Activated CD4-positive, alpha-beta T cell treated with anti-CD3 and anti-CD28 coated beads for 36 hours (primary cell): ENCODE results near the gene PIGZ. TPM values are rescaled to one million over a fixed set of nuclear protein-coding genes. Genes with fewer than 3 reads are reported as not detected.

ENCODE experiments used
- ATAC-seq: fragments of 200-7000 bp; cut with Tn5 transposase; one replicate; pipeline ENCODE4 v1.10.0; 2021; ENCODE audit warnings: mild to moderate bottlenecking, moderate library complexity
- CTCF ChIA-PET: fragments of 350-600 bp; sonication (Branson Sonifier 250); formaldehyde crosslinking; loops from one replicate; lab custom pipeline; 2021; ENCODE audit warnings: antibody characterized with exemption; lab: Charles Lee
- POLR2A ChIA-PET: fragments of 350-600 bp; sonication (Branson Sonifier 250); formaldehyde crosslinking; loops from one replicate; lab custom pipeline; 2021; ENCODE audit warnings: antibody characterized with exemption, inconsistent platforms; lab: Charles Lee
- DNase-seq: peaks from one replicate; pipeline ENCODE4 v3.0.0-alpha.2; 2020
- H3K27ac Mint-ChIP-seq: one replicate; pipeline ENCODE4 v1.8.0; 2021; ENCODE audit warnings: mixed read lengths
- H3K27me3 Mint-ChIP-seq: one replicate; pipeline ENCODE4 v1.8.0; 2021; ENCODE audit warnings: mixed read lengths
- H3K36me3 Mint-ChIP-seq: one replicate; pipeline ENCODE4 v1.8.0; 2021; ENCODE audit warnings: low read depth, mixed read lengths
- H3K4me1 Mint-ChIP-seq: one replicate; pipeline ENCODE4 v1.8.0; 2021; ENCODE audit warnings: mixed read lengths
- H3K4me3 Mint-ChIP-seq: one replicate; pipeline ENCODE4 v1.8.0; 2021; ENCODE audit warnings: mild to moderate bottlenecking, moderate library complexity, mixed read lengths
- H3K9me3 Mint-ChIP-seq: one replicate; pipeline ENCODE4 v1.8.0; 2021; ENCODE audit warnings: low read depth, mixed read lengths
- intact Hi-C, 2 experiments: fragments of 100-400 bp; cut with DNase I in 1 of 2; cut with micrococcal nuclease in 1 of 2; formaldehyde crosslinking; loops; one replicate each; pipeline versions ENCODE4 v1.14.2 to v1.15.1; 2022 to 2024; cut with DNase I, micrococcal nuclease
- total RNA-seq, 2 experiments: library from RNA; stranded (reverse); gene quantifications; one replicate each; pipeline ENCODE4 v1.2.3, GENCODE V29; 2021

The PIGZ gene
- total RNA-seq, 2 experiments from 2014 or later, result 0.44 to 0.71 TPM

GRCh38 chr3:196971094-196971698, 2.6 kb upstream of the PIGZ start:
- POLR2A ChIA-PET, result no interaction called here
- H3K27ac Mint-ChIP-seq, result no peak overlapping the region
- no peaks in the 10 kb centered on the region for H3K36me3 Mint-ChIP-seq
- ATAC-seq (no peak), DNase-seq (no peak)
- CTCF ChIA-PET, result interaction anchor here (0.9 to 2.9 kb wide), 3 partner anchors 133 to 490 kb away, joined by 3 to 11 read pairs (median 4); no protein-coding TSS in a partner anchor
- no peaks in the 10 kb centered on the region for H3K9me3 Mint-ChIP-seq
- H3K4me1 Mint-ChIP-seq, result peaks cover 11% of the 10 kb centered on the region
- intact Hi-C loops, result no loop called here
- peaks cover 11% of the 10 kb centered on the region for H3K27me3 Mint-ChIP-seq
- H3K4me3 Mint-ChIP-seq, result peak overlapping the region; percentile 63

- ChIA-PET CTCF (interaction anchor here (2.9 kb wide), 1 partner anchor 133 kb away, joined by 11 read pairs; no protein-coding TSS in a partner anchor), POLR2A (no interaction called here)
- Mint-ChIP-seq H3K36me3 (no peaks in the 10 kb centered on the region), H3K4me1 (peaks cover 11% of the 10 kb centered on the region), H3K27me3 (peaks cover 11% of the 10 kb centered on the region), H3K27ac (no peak overlapping the region), H3K9me3 (no peaks in the 10 kb centered on the region), H3K4me3 (peak overlapping the region; percentile 63)
- intact Hi-C loops, result loop anchor here (1.0 kb wide), 2 partner anchors 132 to 361 kb away; no protein-coding TSS in a partner anchor
- ATAC-seq (no peak), DNase-seq (no peak)
Observed at GRCh38 chr3:196970547-196971093, 2.0 kb upstream of the PIGZ start.

GRCh38 chr3:196969660-196970546, 1.3 kb upstream of the PIGZ start:
- ATAC-seq, result peak; percentile 65

GRCh38 chr3:196969134-196969659, 564 bp upstream of the PIGZ start:
- CTCF ChIA-PET, result interaction anchor here (0.8 to 2.9 kb wide), 2 partner anchors 131 to 789 kb away, joined by 3 to 11 read pairs; no protein-coding TSS in a partner anchor
- H3K27me3 Mint-ChIP-seq, result peaks cover 11% of the 10 kb centered on the region
- DNase-seq (peak; percentile 67), ATAC-seq (peak; percentile 55)
- H3K4me3 Mint-ChIP-seq, result peak overlapping the region; percentile 68
- POLR2A ChIA-PET, result no interaction called here
- peaks cover 15% of the 10 kb centered on the region for H3K4me1 Mint-ChIP-seq
- intact Hi-C loops, result loop anchor here (1.0 to 2.0 kb wide), 6 partner anchors 27 to 401 kb away; partner anchors contain the start of genes NCBP2 (in 2 of the 2), CEP19 (in 1 of the 2), FBXO45 (in 1 of the 2) and MELTF (in 1 of the 2)
- no peaks in the 10 kb centered on the region for H3K36me3 Mint-ChIP-seq
- no peak overlapping the region for H3K27ac Mint-ChIP-seq
- no peaks in the 10 kb centered on the region for H3K9me3 Mint-ChIP-seq

More at GRCh38 chr3:196969660-196970546, 1.3 kb upstream of the PIGZ start:
- ChIA-PET POLR2A (no interaction called here), CTCF (interaction anchor here (0.8 to 2.9 kb wide), 2 partner anchors 132 to 790 kb away, joined by 3 to 11 read pairs; no protein-coding TSS in a partner anchor)
- intact Hi-C loops, result loop anchor here (1.0 to 2.0 kb wide), 8 partner anchors 28 to 402 kb away; partner anchors contain the start of genes NCBP2 (in 2 of the 2), CEP19 (in 1 of the 2), FBXO45 (in 1 of the 2) and MELTF (in 1 of the 2)
- Mint-ChIP-seq H3K36me3 (no peaks in the 10 kb centered on the region), H3K9me3 (no peaks in the 10 kb centered on the region), H3K4me3 (peak overlapping the region; percentile 63), H3K27me3 (peaks cover 11% of the 10 kb centered on the region), H3K4me1 (peaks cover 15% of the 10 kb centered on the region), H3K27ac (peak overlapping the region; percentile 31)
- DNase-seq, result peak; percentile 80

- peaks cover 11% of the 10 kb centered on the region for H3K27me3 Mint-ChIP-seq
- H3K4me3 Mint-ChIP-seq, result peak overlapping the region; percentile 63
- ChIA-PET POLR2A (no interaction called here), CTCF (no interaction called here)
- H3K36me3 Mint-ChIP-seq, result no peaks in the 10 kb centered on the region
- no peak overlapping the region for H3K27ac Mint-ChIP-seq
- intact Hi-C loops, result loop anchor here in 1 of 2 experiments (2.0 kb wide), 2 partner anchors 35 to 61 kb away; partner anchors contain the start of gene MELTF
- H3K4me1 Mint-ChIP-seq, result peaks cover 15% of the 10 kb centered on the region
- no peak for ATAC-seq
- no peaks in the 10 kb centered on the region for H3K9me3 Mint-ChIP-seq
- DNase-seq, result no peak
Observed at GRCh38 chr3:196967412-196968232, 1.0 kb downstream of the PIGZ start.

GRCh38 chr3:196966526-196967401, 1.9 kb downstream of the PIGZ start:
- intact Hi-C loops, result no loop called here
- Mint-ChIP-seq H3K4me1 (peaks cover 15% of the 10 kb centered on the region), H3K4me3 (no peak overlapping the region), H3K27me3 (peaks cover 11% of the 10 kb centered on the region), H3K36me3 (no peaks in the 10 kb centered on the region), H3K27ac (no peak overlapping the region), H3K9me3 (no peaks in the 10 kb centered on the region)
- CTCF ChIA-PET, result no interaction called here
- POLR2A ChIA-PET, result no interaction called here
- DNase-seq (no peak), ATAC-seq (no peak)

- intact Hi-C loops, result no loop called here
- DNase-seq, result no peak
- Mint-ChIP-seq H3K36me3 (no peaks in the 10 kb centered on the region), H3K9me3 (no peaks in the 10 kb centered on the region), H3K27ac (no peak overlapping the region), H3K27me3 (peaks cover 11% of the 10 kb centered on the region), H3K4me3 (no peak overlapping the region), H3K4me1 (peaks cover 15% of the 10 kb centered on the region)
- CTCF ChIA-PET, result no interaction called here
- ATAC-seq, result no peak
- POLR2A ChIA-PET, result no interaction called here
Observed at GRCh38 chr3:196965804-196966173, 2.8 kb downstream of the PIGZ start.

GRCh38 chr3:196965112-196965803, 3.4 kb downstream of the PIGZ start:
- H3K9me3 Mint-ChIP-seq, result no peaks in the 10 kb centered on the region
- H3K4me1 Mint-ChIP-seq, result peaks cover 11% of the 10 kb centered on the region
- H3K4me3 Mint-ChIP-seq, result no peak overlapping the region
- H3K36me3 Mint-ChIP-seq, result no peaks in the 10 kb centered on the region
- no peak for ATAC-seq
- ChIA-PET POLR2A (no interaction called here), CTCF (no interaction called here)
- no peak overlapping the region for H3K27ac Mint-ChIP-seq
- intact Hi-C loops, result no loop called here
- no peak for DNase-seq
- peaks cover 7% of the 10 kb centered on the region for H3K27me3 Mint-ChIP-seq

GRCh38 chr3:196963631-196963953, 5.0 kb downstream of the PIGZ start:
- Mint-ChIP-seq H3K36me3 (no peaks in the 10 kb centered on the region), H3K27ac (no peak overlapping the region), H3K4me1 (peaks cover 10% of the 10 kb centered on the region), H3K27me3 (peaks cover 6% of the 10 kb centered on the region), H3K9me3 (no peaks in the 10 kb centered on the region), H3K4me3 (no peak overlapping the region)
- intact Hi-C loops, result no loop called here
- POLR2A ChIA-PET, result no interaction called here
- no peak for ATAC-seq
- CTCF ChIA-PET, result interaction anchor here (1.3 kb wide), 1 partner anchor 65 kb away, joined by 4 read pairs; no protein-coding TSS in a partner anchor
- no peak for DNase-seq
